PC-9 (cell line): ENCODE measurements around the gene ALK. TPM values are rescaled to one million over a fixed set of nuclear protein-coding genes. Genes with fewer than 3 reads are reported as not detected.

Source experiments
- BruUV-seq: library from RNA; stranded (reverse); fragments of 400-500 nt; replicated peaks from 2 replicates; lab custom pipeline; 2021; lab: Mats Ljungman, UMichigan
- CTCF ChIA-PET: fragments of 300-600 bp; sonication (Branson Sonifier 250); formaldehyde crosslinking; loops from one replicate; lab custom pipeline; 2022; ENCODE audit warnings: antibody characterized with exemption; lab: Charles Lee
- POLR2A ChIA-PET: fragments of 300-600 bp; sonication (Branson Sonifier 250); formaldehyde crosslinking; loops from one replicate; lab custom pipeline; 2022; ENCODE audit warnings: antibody characterized with exemption; ENCODE audit not compliant: unreplicated experiment; lab: Charles Lee
- DNase-seq, 2 experiments: peaks; one replicate each; pipeline versions ENCODE4 v3.0.0 to v3.0.0-alpha.2; 2015 to 2022; ENCODE audit warnings: mixed read lengths in 1 of 2
- H2AFZ ChIP-seq: fragments of 200-600 bp; sonication (generic); 2 replicates; pipeline ENCODE4 v1.8.1; 2017; ENCODE audit warnings: antibody characterized with exemption
- H3F3A ChIP-seq: fragments of 200-600 bp; sonication (generic); 2 replicates; pipeline ENCODE4 v1.8.1; 2017; ENCODE audit warnings: antibody characterized with exemption, mild to moderate bottlenecking, low read depth; ENCODE audit not compliant: insufficient read depth
- H3K27ac ChIP-seq: fragments of 200-600 bp; sonication (generic); 2 replicates; pipeline ENCODE4 v1.6.1; 2016; ENCODE audit warnings: mixed run types
- H3K27me3 ChIP-seq: fragments of 200-600 bp; sonication (generic); 2 replicates; pipeline ENCODE4 v1.6.1; 2016; ENCODE audit warnings: low read depth, mixed run types; ENCODE audit not compliant: insufficient read depth
- H3K36me3 ChIP-seq: fragments of 200-600 bp; sonication (generic); 2 replicates; pipeline ENCODE4 v1.6.1; 2016; ENCODE audit warnings: low read depth, mixed run types
- H3K4me1 ChIP-seq: fragments of 200-600 bp; sonication (generic); replicated peaks from 2 replicates; pipeline ENCODE4 v1.6.1; 2016; ENCODE audit warnings: mixed run types; ENCODE audit not compliant: insufficient read depth
- H3K4me2 ChIP-seq: fragments of 200-600 bp; sonication (generic); 2 replicates; pipeline ENCODE4 v1.6.1; 2017; ENCODE audit warnings: mixed run types
- H3K4me3 ChIP-seq: fragments of 200-600 bp; sonication (generic); 2 replicates; pipeline ENCODE4 v1.6.1; 2016; ENCODE audit warnings: mixed run types
- H3K79me2 ChIP-seq: fragments of 200-600 bp; sonication (generic); 2 replicates; pipeline ENCODE4 v1.6.1; 2017; ENCODE audit warnings: low read depth, mixed run types
- H3K9me2 ChIP-seq: fragments of 200-600 bp; sonication (generic); 2 replicates; pipeline ENCODE4 v1.8.1; 2017; ENCODE audit warnings: mild to moderate bottlenecking; ENCODE audit not compliant: insufficient read depth
- H3K9me3 ChIP-seq: fragments of 200-600 bp; sonication (generic); 2 replicates; pipeline ENCODE4 v1.8.1; 2016; ENCODE audit warnings: low read depth; ENCODE audit not compliant: insufficient read depth
- H4K20me1 ChIP-seq: fragments of 200-600 bp; sonication (generic); 2 replicates; pipeline ENCODE4 v1.8.1; 2017; ENCODE audit not compliant: insufficient read depth
- EZH2 ChIP-seq: fragments of 200-600 bp; sonication (generic); IDR thresholded peaks from 2 replicates; pipeline ENCODE4 v1.8.0; 2017; ENCODE audit warnings: antibody characterized with exemption, low read depth
- intact Hi-C: fragments of 100-400 bp; cut with micrococcal nuclease; formaldehyde crosslinking; loops from one replicate; pipeline ENCODE4 v1.10.0; 2022; ENCODE audit not compliant: unreplicated experiment
- total RNA-seq: library from RNA; stranded (reverse); gene quantifications from 2 replicates; pipeline ENCODE4 v1.2.3, GENCODE V29; 2021
- TF ChIP-seq, protein P1 (sequence below): fragments of 200-600 bp; sonication (generic); conservative IDR thresholded peaks from 2 replicates; pipeline ENCODE4 v1.6.1; 2017; ENCODE audit warnings: mixed run types, antibody characterized with exemption, mild to moderate bottlenecking, moderate library complexity

Gene ALK
- total RNA-seq, 1 experiment from 2014 or later = not detected

DNA sequence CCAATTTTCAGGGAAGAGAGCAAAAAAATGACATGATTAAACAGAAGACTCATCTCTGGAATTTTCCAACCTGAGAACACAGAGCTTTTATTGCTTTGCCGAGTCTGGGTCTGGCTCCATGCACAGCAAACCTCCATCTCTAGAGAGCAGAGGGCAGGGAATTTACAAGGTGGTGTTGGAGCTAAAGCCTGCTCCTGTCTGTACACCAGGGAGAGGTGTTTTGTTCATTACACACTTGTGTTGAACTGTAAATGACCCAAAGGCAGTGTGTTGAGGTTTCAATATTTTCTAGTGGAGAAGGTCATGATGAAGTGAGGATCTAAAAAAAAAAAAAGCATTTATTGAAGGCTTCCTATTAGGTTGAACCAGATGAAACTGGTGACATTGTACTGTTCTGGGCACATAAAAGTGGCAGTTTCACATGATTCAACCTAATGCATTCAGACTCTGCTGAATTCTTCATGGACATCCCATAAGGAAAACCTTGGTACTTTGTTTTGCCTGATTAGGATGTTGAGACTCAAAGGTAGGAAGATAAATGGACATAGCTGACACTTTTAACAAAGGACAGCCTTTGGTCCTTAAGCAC is 567.9 kb downstream of the ALK start:
- Histone ChIP-seq H3K27ac (no peak overlapping the region), H3K27me3 (peaks cover 76% of the 10 kb centered on the region), H3K9me2 (no peaks in the 10 kb centered on the region), H3K4me1 (no peaks in the 10 kb centered on the region), H3K79me2 (no peaks in the 10 kb centered on the region), H3F3A (no peaks in the 10 kb centered on the region), H3K9me3 (no peaks in the 10 kb centered on the region), H2AFZ (no peak overlapping the region), H3K4me3 (no peak overlapping the region), H3K36me3 (no peaks in the 10 kb centered on the region), H3K4me2 (no peak overlapping the region), H4K20me1 (no peaks in the 10 kb centered on the region)
- DNase-seq = no peak
- intact Hi-C loops = no loop called here
- ChIA-PET POLR2A (interaction anchor here (0.5 kb wide), 1 partner anchor 14 kb away, joined by 6 read pairs; no protein-coding TSS in a partner anchor), CTCF (no interaction called here)
- no TSS peak for BruUV-seq
- TF ChIP-seq, protein P1, sequence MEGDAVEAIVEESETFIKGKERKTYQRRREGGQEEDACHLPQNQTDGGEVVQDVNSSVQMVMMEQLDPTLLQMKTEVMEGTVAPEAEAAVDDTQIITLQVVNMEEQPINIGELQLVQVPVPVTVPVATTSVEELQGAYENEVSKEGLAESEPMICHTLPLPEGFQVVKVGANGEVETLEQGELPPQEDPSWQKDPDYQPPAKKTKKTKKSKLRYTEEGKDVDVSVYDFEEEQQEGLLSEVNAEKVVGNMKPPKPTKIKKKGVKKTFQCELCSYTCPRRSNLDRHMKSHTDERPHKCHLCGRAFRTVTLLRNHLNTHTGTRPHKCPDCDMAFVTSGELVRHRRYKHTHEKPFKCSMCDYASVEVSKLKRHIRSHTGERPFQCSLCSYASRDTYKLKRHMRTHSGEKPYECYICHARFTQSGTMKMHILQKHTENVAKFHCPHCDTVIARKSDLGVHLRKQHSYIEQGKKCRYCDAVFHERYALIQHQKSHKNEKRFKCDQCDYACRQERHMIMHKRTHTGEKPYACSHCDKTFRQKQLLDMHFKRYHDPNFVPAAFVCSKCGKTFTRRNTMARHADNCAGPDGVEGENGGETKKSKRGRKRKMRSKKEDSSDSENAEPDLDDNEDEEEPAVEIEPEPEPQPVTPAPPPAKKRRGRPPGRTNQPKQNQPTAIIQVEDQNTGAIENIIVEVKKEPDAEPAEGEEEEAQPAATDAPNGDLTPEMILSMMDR = no peak
- TF ChIP-seq EZH2 = no peak

DNA sequence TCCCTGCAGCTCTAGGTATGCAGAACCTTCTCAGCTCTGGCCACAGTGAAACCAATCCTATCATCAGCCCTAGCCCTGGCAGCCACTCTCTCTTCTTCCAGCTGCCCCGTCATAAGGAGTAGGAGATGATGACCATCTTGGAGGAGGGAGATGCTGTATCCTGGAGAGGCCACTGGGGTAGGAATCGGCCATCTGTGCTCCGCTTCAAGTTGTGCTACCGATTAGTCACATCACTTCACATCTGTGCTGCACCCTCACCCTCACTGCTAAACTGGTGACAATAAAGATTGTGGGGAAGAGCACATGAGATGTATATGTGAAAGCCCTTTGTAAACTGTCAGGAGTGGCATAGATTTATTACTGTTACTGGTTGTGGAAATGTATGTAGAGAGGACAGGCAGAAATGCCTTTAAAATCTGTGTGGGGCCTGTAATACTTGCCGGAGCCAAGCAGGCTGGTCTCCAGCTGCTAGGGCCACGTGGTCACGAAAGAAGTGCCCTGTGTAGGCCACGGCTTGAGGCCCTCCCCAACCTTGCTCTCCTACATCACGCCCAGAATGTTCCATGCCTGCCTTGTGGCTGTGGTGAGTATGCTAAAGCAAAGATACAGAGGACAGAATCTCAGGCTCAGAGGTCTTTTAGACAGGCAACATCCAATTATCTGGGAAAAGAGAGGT is 569.3 kb downstream of the ALK start:
- H3K9me2 ChIP-seq = no peaks in the 10 kb centered on the region
- POLR2A ChIA-PET = no interaction called here
- H3K9me3 ChIP-seq = no peaks in the 10 kb centered on the region
- H3F3A ChIP-seq = no peaks in the 10 kb centered on the region
- H4K20me1 ChIP-seq = no peaks in the 10 kb centered on the region
- CTCF ChIA-PET = no interaction called here
- peaks cover 81% of the 10 kb centered on the region for H3K27me3 ChIP-seq
- no peak for DNase-seq
- no peak overlapping the region for H3K4me2 ChIP-seq
- no peaks in the 10 kb centered on the region for H3K79me2 ChIP-seq
- no peak for TF ChIP-seq EZH2
- TF ChIP-seq, protein P1 = no peak
- no peak overlapping the region for H3K4me3 ChIP-seq
- intact Hi-C loops = no loop called here
- no TSS peak for BruUV-seq
- no peaks in the 10 kb centered on the region for H3K4me1 ChIP-seq
- H3K27ac ChIP-seq = no peak overlapping the region
- no peaks in the 10 kb centered on the region for H3K36me3 ChIP-seq
- H2AFZ ChIP-seq = no peak overlapping the region

DNA sequence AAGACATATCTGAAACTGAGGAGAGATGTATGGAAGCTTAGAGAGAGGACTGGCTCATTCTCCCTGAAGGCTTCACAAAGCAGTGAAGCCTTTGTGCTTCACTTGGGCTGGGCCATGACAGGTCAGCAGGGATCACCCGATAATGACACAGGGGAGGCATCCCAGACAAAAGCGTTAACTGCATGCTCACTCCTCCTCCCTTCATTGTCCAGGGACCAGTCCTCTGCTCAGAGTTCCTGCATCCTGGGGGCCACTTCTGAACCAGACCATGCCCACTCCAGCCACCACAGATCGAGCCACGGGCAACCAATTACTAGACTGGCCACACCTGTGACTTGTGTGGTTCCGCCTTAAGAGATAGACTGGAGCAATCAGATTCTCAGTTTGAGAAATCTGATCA is 570.1 kb downstream of the ALK start:
- no peak overlapping the region for H2AFZ ChIP-seq
- no peak overlapping the region for H3K27ac ChIP-seq
- H3K27me3 ChIP-seq = peaks cover 81% of the 10 kb centered on the region
- POLR2A ChIA-PET = no interaction called here
- BruUV-seq = no TSS peak
- DNase-seq = no peak
- no peak overlapping the region for H3K4me2 ChIP-seq
- no peaks in the 10 kb centered on the region for H3F3A ChIP-seq
- TF ChIP-seq, protein P1 = no peak
- no peak for TF ChIP-seq EZH2
- H3K9me3 ChIP-seq = no peaks in the 10 kb centered on the region
- no peaks in the 10 kb centered on the region for H3K4me1 ChIP-seq
- H3K36me3 ChIP-seq = no peaks in the 10 kb centered on the region
- CTCF ChIA-PET = no interaction called here
- H4K20me1 ChIP-seq = no peaks in the 10 kb centered on the region
- intact Hi-C loops = no loop called here
- no peaks in the 10 kb centered on the region for H3K79me2 ChIP-seq
- H3K4me3 ChIP-seq = no peak overlapping the region
- H3K9me2 ChIP-seq = no peaks in the 10 kb centered on the region
